ENCODE measurements around the gene SLC15A2. TPM values are rescaled to one million over a fixed set of nuclear protein-coding genes. Genes with fewer than 3 reads are reported as not detected.
A peak's percentile ranks its signal among the peaks of the same experiment; 100 is the strongest.

Gene SLC15A2
- total and polyA plus RNA-seq, 8 donors, result 8.3 to 61.7 (median 23.5) TPM

GRCh38 chr3:121969631-121970030, 75.4 kb downstream of the SLC15A2 start:
- no peak overlapping the region for H3K4me3 ChIP-seq
- TF ChIP-seq, protein P1, sequence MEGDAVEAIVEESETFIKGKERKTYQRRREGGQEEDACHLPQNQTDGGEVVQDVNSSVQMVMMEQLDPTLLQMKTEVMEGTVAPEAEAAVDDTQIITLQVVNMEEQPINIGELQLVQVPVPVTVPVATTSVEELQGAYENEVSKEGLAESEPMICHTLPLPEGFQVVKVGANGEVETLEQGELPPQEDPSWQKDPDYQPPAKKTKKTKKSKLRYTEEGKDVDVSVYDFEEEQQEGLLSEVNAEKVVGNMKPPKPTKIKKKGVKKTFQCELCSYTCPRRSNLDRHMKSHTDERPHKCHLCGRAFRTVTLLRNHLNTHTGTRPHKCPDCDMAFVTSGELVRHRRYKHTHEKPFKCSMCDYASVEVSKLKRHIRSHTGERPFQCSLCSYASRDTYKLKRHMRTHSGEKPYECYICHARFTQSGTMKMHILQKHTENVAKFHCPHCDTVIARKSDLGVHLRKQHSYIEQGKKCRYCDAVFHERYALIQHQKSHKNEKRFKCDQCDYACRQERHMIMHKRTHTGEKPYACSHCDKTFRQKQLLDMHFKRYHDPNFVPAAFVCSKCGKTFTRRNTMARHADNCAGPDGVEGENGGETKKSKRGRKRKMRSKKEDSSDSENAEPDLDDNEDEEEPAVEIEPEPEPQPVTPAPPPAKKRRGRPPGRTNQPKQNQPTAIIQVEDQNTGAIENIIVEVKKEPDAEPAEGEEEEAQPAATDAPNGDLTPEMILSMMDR (IDR thresholded peaks at IDR 0.05), result no peak
- no peak for ATAC-seq

DNA sequence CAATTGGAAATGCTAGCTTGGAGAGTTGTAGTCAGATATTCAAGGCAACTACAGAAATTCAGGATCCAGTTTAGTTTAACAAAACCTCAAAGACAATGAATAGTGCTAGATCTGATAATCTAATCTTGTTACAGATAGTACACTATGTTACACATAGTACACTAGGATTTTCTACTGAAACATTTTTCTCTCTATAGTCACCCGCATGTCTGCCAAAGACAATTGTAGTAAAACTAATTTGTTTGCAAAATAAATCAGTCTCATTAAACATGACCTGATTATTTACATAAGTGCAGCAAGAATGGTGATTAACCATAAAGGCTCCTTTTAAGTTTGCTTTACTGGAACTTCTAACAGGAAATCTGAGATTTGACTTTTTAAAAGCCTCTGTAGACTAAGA, 75.8 kb downstream of the SLC15A2 start:
- DNase-seq (no peak), ATAC-seq (no peak)
- no peaks in the 10 kb centered on the region for H3K4me1 ChIP-seq
- H3K4me3 ChIP-seq, result no peak overlapping the region
- intact Hi-C loops (cut with DNase I), result no loop called here
- H3K9me3 ChIP-seq, result peaks cover 0 to 9% of the 10 kb centered on the region in 2 donors
- no peaks in the 10 kb centered on the region for H3K27me3 ChIP-seq
- TF ChIP-seq, protein P1 (IDR thresholded peaks at IDR 0.05), result no peak
- H3K27ac ChIP-seq, result no peak overlapping the region
- H3K36me3 ChIP-seq, result no peaks in the 10 kb centered on the region

More at GRCh38 chr3:121969631-121970030, 75.4 kb downstream of the SLC15A2 start:
- DNase-seq, result no peak
- Histone ChIP-seq H3K27ac (no peak overlapping the region), H3K27me3 (no peaks in the 10 kb centered on the region), H3K4me1 (no peaks in the 10 kb centered on the region), H3K36me3 (no peaks in the 10 kb centered on the region), H3K9me3 (peaks cover 0 to 7% of the 10 kb centered on the region in 2 donors)
- intact Hi-C loops (cut with DNase I), result no loop called here

DNA sequence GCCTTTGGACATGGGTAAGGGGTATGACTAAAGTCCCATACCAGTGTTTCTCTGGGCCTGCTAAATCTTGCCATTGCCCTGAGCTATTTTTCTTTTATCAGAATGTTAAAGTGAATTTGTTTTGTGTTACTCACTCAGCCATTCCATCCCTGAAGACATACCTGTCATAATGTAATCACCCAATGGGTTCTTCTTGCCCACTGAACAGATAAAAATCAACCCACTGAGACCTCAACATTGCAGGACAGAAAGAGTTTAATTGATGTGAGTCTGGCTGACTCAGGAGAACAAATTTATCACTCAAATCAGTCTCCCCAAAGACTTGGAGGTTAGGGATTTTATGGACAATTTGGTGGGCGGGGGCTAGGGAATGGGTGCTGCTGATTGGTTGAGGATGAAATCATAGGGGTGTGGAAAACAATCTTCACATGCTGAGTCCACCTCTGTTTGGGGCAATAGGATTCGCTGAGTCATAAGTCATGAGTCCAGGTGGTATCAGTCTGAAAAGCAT, 80.5 kb downstream of the SLC15A2 start:
- DNase-seq (no peak), ATAC-seq (no peak)
- intact Hi-C loops (cut with DNase I), result no loop called here
- H3K27ac ChIP-seq, result no peak overlapping the region
- H3K9me3 ChIP-seq, result peaks cover 0 to 11% of the 10 kb centered on the region in 2 donors
- H3K4me3 ChIP-seq, result no peak overlapping the region
- H3K36me3 ChIP-seq, result no peaks in the 10 kb centered on the region
- H3K27me3 ChIP-seq, result no peaks in the 10 kb centered on the region
- TF ChIP-seq, protein P1 (IDR thresholded peaks at IDR 0.05), result no peak
- H3K4me1 ChIP-seq, result no peaks in the 10 kb centered on the region

DNA sequence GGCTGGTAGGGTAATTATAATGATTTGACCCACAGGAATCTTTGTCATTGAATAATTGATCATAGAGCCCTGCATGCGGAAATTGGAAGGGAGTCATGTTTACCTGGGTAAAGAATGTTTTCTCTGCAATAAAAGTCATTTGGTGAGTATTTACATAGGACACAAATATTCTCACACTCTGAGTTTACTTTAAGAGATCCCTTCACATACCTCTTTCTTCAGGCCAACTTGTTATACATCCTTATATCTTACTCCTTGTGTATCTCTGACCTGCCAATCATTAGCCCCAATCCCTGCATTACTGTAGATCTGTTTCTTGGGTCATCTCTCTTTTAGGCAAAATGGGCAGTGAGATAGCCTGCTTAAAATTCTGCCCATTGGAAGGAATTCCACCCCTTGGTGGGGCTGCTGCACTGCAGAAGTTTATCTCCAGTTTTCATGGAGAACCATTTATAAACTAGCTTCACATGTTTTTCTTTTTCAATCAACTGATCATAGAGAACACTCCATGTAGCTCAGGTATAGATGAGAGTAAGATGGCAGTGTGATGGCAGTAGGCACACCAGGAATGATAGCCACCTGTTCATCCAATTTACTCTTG, 81.6 kb downstream of the SLC15A2 start:
- Histone ChIP-seq H3K4me1 (no peaks in the 10 kb centered on the region), H3K27me3 (no peaks in the 10 kb centered on the region), H3K27ac (no peak overlapping the region), H3K9me3 (peaks cover 0 to 11% of the 10 kb centered on the region in 2 donors), H3K36me3 (no peaks in the 10 kb centered on the region), H3K4me3 (no peak overlapping the region)
- TF ChIP-seq, protein P1 (IDR thresholded peaks at IDR 0.05), result no peak
- intact Hi-C loops (cut with DNase I), result no loop called here
- DNase-seq (no peak), ATAC-seq (peak; percentile 39)

- TF ChIP-seq, protein P1 (IDR thresholded peaks at IDR 0.05), result no peak
- Histone ChIP-seq H3K9me3 (peaks cover 0 to 11% of the 10 kb centered on the region in 2 donors), H3K4me1 (no peaks in the 10 kb centered on the region), H3K36me3 (no peaks in the 10 kb centered on the region), H3K4me3 (no peak overlapping the region), H3K27me3 (no peaks in the 10 kb centered on the region), H3K27ac (no peak overlapping the region)
- DNase-seq (no peak), ATAC-seq (peak; percentile 69)
- intact Hi-C loops (cut with DNase I), result no loop called here
Measured at GRCh38 chr3:121976727-121977126, 82.5 kb downstream of the SLC15A2 start.
